Mucosa of rectum (tissue), 2 donors: ENCODE results near the gene C4orf50.
"Not testable (repeated sequence)": the region's sequence is repeated elsewhere in the genome, so short reads cannot be mapped to it uniquely, and the experiment has no call there.

Source experiments
- H3K27ac ChIP-seq, 2 donors: one replicate each; pipeline ENCODE4 v1.7.0; 2013; ENCODE audit warnings: inconsistent platforms in 2 of 2, low read depth in 2 of 2, low read length in 2 of 2
- H3K27me3 ChIP-seq, 2 donors: one replicate each; pipeline ENCODE4 v1.7.0; 2013; ENCODE audit warnings: low read length in 2 of 2; ENCODE audit not compliant: control insufficient read depth in 2 of 2, insufficient read depth in 2 of 2
- H3K36me3 ChIP-seq, 2 donors: one replicate each; pipeline ENCODE4 v1.7.0; 2013; ENCODE audit warnings: low read length in 2 of 2; ENCODE audit not compliant: control insufficient read depth in 2 of 2, insufficient read depth in 2 of 2
- H3K4me1 ChIP-seq, 2 donors: one replicate each; pipeline ENCODE4 v1.7.0; 2013; ENCODE audit warnings: low read length in 2 of 2, mild to moderate bottlenecking in 1 of 2; ENCODE audit not compliant: control insufficient read depth in 2 of 2, insufficient read depth in 2 of 2
- H3K4me3 ChIP-seq, 2 donors: one replicate each; pipeline ENCODE4 v1.7.0; 2013; ENCODE audit warnings: low read length in 2 of 2
- H3K9ac ChIP-seq, 2 donors: one replicate each; pipeline ENCODE4 v1.7.0; 2013; ENCODE audit warnings: low read length in 2 of 2, low read depth in 1 of 2, mild to moderate bottlenecking in 1 of 2
- H3K9me3 ChIP-seq, 2 donors: one replicate each; pipeline ENCODE4 v1.7.0; 2013; ENCODE audit warnings: low read length in 2 of 2; ENCODE audit not compliant: control insufficient read depth in 2 of 2
- donor health status: healthy.
- donor health status: Normal muscosa, but diverticular disease.

The C4orf50 gene

GRCh38 chr4:5995901-5996623 is 22.2 kb downstream of the C4orf50 start:
- Histone ChIP-seq H3K27me3 (no peaks in the 10 kb centered on the region), H3K9me3 (no peaks in the 10 kb centered on the region), H3K4me1 (no peaks in the 10 kb centered on the region), H3K36me3 (no peaks in the 10 kb centered on the region), H3K9ac (no peak overlapping the region), H3K27ac (no peak overlapping the region), H3K4me3 (no peak overlapping the region)

- no peaks in the 10 kb centered on the region for H3K4me1 ChIP-seq
- H3K4me3 ChIP-seq = no peak overlapping the region
- H3K9ac ChIP-seq = no peak overlapping the region
- no peak overlapping the region for H3K27ac ChIP-seq
- H3K36me3 ChIP-seq = no peaks in the 10 kb centered on the region
- no peaks in the 10 kb centered on the region for H3K9me3 ChIP-seq
- no peaks in the 10 kb centered on the region for H3K27me3 ChIP-seq
Observed at GRCh38 chr4:5993876-5994811, 24.1 kb downstream of the C4orf50 start.

- H3K4me1 ChIP-seq = not testable (repeated sequence)
Observed at GRCh38 chr4:5993346-5993745, 24.9 kb downstream of the C4orf50 start.

GRCh38 chr4:5992828-5993321 is 25.4 kb downstream of the C4orf50 start:
- H3K27me3 ChIP-seq = no peaks in the 10 kb centered on the region
- H3K4me1 ChIP-seq = no peaks in the 10 kb centered on the region

More at GRCh38 chr4:5993346-5993745, 24.9 kb downstream of the C4orf50 start:
- H3K9me3 ChIP-seq, H3K27me3 ChIP-seq, H3K4me3 ChIP-seq, H3K27ac ChIP-seq, H3K36me3 ChIP-seq, H3K9ac ChIP-seq: not testable (repeated sequence)

GRCh38 chr4:5992171-5992827 is 25.9 kb downstream of the C4orf50 start:
- H3K36me3 ChIP-seq = no peaks in the 10 kb centered on the region
- no peaks in the 10 kb centered on the region for H3K4me1 ChIP-seq
- H3K27me3 ChIP-seq = no peaks in the 10 kb centered on the region

More at GRCh38 chr4:5992828-5993321, 25.4 kb downstream of the C4orf50 start:
- no peak overlapping the region for H3K27ac ChIP-seq
- H3K9me3 ChIP-seq = no peaks in the 10 kb centered on the region
- H3K36me3 ChIP-seq = no peaks in the 10 kb centered on the region
- no peak overlapping the region for H3K4me3 ChIP-seq
- no peak overlapping the region for H3K9ac ChIP-seq

GRCh38 chr4:5991405-5991804 is 26.8 kb downstream of the C4orf50 start:
- Histone ChIP-seq H3K4me3 (no peak overlapping the region), H3K36me3 (no peaks in the 10 kb centered on the region), H3K27me3 (no peaks in the 10 kb centered on the region), H3K9ac (no peak overlapping the region), H3K9me3 (no peaks in the 10 kb centered on the region), H3K4me1 (no peaks in the 10 kb centered on the region), H3K27ac (no peak overlapping the region)

More at GRCh38 chr4:5992171-5992827, 25.9 kb downstream of the C4orf50 start:
- H3K9ac ChIP-seq = no peak overlapping the region
- no peaks in the 10 kb centered on the region for H3K9me3 ChIP-seq
- no peak overlapping the region for H3K4me3 ChIP-seq
- no peak overlapping the region for H3K27ac ChIP-seq

- H3K4me3 ChIP-seq = no peak overlapping the region
- H3K27me3 ChIP-seq = no peaks in the 10 kb centered on the region
- no peaks in the 10 kb centered on the region for H3K9me3 ChIP-seq
- no peak overlapping the region for H3K9ac ChIP-seq
- H3K36me3 ChIP-seq = no peaks in the 10 kb centered on the region
- H3K4me1 ChIP-seq = no peaks in the 10 kb centered on the region
- no peak overlapping the region for H3K27ac ChIP-seq
Observed at GRCh38 chr4:5990446-5991160, 27.6 kb downstream of the C4orf50 start.

- H3K9me3 ChIP-seq = no peaks in the 10 kb centered on the region
- H3K4me1 ChIP-seq = no peaks in the 10 kb centered on the region
- no peak overlapping the region for H3K4me3 ChIP-seq
- no peaks in the 10 kb centered on the region for H3K36me3 ChIP-seq
- no peak overlapping the region for H3K9ac ChIP-seq
- no peaks in the 10 kb centered on the region for H3K27me3 ChIP-seq
- H3K27ac ChIP-seq = no peak overlapping the region
Observed at GRCh38 chr4:5989236-5990225, 28.7 kb downstream of the C4orf50 start.
